GM19438 (cell line): ENCODE measurements around the gene FMN2.

Experiments used
- ATAC-seq: cut with Tn5 transposase; IDR thresholded peaks from one replicate; pipeline ENCODE4 v1.9.1; 2021; ENCODE audit warnings: low read depth; ENCODE audit not compliant: unreplicated experiment

Gene FMN2

DNA sequence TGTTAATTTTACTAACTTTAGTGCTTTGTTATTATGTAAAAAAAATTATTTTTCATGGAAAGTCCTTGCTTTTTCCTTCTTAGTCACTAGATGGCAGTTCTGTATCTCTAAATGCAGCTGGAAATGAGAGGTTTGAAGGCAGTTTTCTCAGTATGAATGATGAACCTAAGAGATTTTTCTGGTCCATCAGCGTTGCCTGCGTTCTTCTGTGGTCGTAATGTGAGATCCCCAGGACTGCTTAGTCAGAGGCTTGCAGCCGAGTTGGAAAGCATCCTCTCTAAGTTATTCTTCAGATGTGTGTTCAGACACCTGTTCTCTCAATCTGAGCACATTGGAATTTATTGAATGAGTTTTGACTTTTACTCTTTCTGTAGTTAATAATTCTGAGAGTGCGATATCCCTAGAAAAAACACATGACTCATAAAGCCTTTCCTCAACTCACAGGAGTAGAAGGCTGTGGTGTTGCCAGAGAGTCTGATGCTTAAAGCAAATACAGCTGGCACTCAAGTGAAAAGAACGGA, 99.3 kb downstream of the FMN2 start:
- no peak for ATAC-seq

GRCh38 chr1:240192851-240193250, 101.2 kb downstream of the FMN2 start:
- ATAC-seq, result no peak

GRCh38 chr1:240193679-240194078, 102.0 kb downstream of the FMN2 start:
- ATAC-seq, result no peak

DNA sequence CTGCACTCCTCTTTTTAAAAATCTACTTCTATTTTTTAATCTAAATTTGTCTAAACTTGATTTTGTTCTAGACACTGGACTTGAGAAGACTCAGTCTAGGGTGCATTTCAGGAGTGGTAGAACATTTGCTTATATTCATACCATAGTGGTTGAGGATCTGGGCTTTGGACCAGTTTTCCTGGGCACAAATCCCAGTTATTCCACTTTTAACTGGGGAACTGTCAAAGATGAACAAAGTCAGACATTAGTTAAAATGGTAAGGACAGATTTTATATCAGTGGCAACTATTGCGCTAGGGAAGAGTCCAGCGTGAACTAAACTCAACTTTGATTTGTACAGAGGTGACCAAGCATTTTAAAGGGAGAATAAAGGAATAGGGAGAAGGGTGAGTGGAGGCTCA, 102.4 kb downstream of the FMN2 start:
- no peak for ATAC-seq

GRCh38 chr1:240198376-240198775, 106.7 kb downstream of the FMN2 start:
- ATAC-seq, result no peak

DNA sequence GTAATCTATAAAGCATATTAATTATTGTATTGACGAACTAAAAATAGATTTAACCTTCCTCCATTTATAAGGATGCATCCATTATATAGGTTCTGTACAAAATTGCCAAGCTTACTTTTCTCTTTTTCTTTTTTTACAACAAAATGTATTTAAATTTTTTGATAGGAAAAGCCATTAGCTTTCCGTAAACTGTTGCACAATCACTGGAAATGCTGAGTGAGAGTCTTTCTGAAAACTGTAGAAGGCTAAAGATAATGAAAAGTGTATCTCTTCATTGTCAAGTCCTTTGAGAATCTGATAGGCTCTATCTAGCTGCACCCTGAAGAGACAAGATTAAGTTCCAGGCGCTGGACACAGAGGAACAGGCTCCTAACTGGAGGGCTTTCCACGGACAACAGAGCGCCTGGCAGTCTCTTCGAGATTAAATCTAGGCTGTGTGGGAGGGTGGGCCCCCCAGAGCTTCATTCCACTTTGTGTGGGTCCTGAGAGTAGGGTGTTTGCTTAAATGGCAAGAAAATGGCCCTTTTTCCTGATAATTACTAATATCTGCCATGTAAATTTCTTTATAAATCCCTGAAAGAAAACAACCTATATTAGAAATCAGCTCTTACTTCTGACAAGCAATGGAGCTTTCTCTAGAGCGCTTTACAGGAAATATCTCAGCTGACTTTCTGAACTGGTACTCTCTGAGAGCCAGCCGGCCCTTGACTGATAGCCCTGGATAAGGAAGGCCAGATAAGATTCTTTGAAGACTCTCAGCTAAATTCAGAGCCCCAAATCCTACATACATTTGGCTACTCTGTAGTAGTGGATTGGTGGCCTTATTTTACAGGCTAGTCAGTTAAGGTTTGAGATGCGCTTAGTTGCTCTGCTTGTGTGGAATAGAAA, 108.3 kb downstream of the FMN2 start:
- no peak for ATAC-seq

DNA sequence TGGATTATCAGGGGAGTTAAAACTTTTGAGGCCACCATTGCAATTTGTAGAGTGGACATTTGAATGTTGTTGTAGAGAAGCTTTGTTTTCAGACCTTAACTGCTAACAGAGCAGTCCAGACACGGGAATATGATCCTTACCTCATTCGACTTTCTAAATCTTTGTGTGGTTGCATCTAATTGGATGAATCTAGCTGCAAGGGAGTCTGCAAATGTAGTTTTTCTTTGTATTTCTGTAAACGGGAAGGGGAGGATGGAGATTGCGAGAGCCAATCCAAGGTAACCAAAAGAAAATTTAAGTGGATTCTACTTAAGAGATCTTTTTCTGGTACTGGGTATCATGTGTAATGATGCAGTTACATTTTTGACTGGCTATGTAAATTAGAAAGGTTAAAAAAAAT, 110.2 kb downstream of the FMN2 start:
- ATAC-seq, result no peak

- no peak for ATAC-seq
Observed at GRCh38 chr1:240207073-240207709, 115.5 kb downstream of the FMN2 start.

DNA sequence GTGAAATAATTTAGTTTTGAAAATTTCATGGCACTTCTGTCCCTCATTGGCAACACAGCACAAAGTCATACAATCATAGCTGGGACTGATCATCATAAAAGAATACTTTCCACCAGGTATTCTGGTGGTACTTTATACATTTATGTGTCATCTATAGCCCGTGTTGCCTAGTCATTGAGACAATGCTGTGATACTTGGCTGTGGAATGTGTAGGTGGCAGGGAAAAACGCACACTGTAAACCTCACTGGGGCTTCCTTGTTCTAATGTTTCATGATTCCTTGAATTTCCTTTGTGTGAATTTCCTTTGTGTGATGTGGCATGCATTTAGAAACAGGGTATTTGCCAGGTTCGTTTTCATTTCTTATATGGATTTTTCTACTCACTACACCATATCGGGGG, 118.3 kb downstream of the FMN2 start:
- ATAC-seq, result no peak

GRCh38 chr1:240212556-240212955, 120.9 kb downstream of the FMN2 start:
- ATAC-seq, result no peak

DNA sequence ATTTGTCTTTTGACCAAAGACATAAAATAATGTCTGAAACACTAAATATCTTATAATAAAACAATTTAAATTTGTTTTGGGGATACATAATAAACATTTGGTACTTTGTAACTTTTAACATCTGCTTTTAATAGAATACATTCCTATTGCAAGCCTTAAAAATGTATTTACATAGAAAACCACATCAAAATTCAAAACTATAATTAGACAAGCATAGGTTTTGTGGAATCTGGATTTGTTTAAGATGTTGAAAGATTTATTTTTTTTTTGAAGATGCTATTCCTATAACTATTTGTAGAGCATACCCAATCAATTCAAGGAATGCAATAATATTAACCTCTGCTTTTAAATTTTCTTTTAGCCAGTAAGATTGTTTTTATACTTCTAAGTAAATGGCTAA, 125.7 kb downstream of the FMN2 start:
- ATAC-seq, result no peak

- no peak for ATAC-seq
Observed at GRCh38 chr1:240219104-240219503, 127.4 kb downstream of the FMN2 start.

DNA sequence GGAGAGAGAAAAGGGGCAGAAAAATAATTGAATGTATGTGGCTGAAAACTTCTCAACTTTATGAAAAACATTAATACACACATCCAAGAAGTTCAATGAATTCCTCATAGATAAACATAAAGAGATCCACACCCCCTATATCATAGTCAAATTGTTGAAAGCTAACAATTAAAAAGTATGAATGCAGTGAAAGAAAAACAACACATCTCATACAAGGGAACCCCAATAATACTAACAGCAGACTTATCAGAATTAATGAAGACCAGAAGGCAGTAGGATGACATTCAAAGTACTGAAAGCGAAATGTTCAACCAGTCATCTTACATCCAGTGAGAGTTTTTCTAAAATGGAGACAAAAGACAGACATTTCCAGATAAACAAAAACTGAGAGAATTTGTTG, 134.4 kb downstream of the FMN2 start:
- ATAC-seq, result no peak

DNA sequence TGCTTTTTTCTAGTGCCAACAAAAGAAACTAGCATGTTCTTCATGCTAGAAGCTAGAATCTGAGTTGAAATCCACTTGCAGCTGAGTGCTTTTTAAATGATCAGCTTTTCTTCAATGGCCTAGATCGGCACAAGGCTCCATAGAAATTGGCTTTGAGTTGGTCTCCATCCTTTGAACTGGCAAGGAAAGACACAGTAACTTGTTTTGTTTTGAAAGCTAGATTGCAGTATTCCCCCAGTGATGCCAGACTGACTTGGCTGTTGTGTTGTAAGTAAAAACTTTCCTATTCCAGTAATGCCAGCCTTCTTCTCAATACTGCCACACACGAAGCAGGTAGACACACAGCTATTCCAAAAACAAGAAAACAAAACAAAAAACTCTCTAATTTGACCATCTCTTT, 139.1 kb downstream of the FMN2 start:
- ATAC-seq, result no peak

DNA sequence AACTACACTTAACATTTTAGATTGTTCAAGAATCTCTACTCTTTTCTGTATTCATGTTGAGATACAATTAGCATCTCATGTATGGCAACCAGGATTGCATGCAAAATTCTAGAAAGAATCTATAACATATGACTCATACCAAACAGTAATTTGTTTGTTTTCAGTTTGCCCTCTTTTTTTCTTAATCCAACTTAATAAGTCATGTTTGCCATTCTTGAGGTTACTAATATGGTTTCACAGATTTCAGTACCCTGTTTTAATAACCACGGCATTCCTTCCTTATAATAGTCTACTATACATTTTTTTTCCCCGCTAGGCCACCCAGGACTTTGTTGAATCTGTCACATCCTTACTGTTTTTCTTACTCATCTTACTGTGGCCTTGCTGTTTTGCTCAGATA, 140.8 kb downstream of the FMN2 start:
- no peak for ATAC-seq

GRCh38 chr1:240234485-240235210, 143.0 kb downstream of the FMN2 start:
- no peak for ATAC-seq

DNA sequence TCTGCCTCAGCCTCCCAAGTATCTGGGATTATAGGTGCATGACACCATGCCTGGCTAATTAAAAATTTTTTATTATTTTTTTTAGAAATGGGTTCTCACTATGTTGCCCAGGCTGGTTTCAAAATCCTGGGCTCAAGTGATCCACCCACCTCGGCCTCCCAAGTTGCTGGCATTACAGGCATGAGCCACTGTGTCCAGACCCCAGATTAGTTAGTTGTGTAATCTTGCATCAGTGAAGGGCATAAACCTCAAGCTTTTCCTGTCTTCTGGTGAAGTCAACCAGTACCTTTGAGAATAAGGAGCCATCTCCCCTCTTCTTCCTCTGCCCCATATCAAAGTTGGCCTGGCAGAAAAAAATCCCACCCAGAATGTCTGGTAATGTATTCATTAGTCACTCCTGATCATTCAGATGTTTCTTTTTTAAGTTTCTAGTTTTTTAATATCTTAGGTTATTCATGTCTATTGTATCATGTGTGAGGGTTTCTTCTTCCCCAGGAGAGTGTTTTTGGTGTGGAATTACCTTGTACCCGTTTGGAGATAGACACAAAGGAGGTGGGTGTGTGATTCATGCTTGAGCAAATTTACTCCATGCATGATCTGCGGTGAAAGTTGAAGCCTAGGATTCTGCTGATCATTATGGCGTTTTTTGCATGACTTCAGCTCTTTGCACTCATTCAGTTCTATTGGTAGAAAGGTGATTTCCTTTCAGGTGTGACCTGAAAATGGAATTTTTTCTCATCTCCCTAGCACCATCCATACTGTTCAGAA, 144.0 kb downstream of the FMN2 start:
- no peak for ATAC-seq

- ATAC-seq, result no peak
Observed at GRCh38 chr1:240237305-240237721, 145.6 kb downstream of the FMN2 start.

DNA sequence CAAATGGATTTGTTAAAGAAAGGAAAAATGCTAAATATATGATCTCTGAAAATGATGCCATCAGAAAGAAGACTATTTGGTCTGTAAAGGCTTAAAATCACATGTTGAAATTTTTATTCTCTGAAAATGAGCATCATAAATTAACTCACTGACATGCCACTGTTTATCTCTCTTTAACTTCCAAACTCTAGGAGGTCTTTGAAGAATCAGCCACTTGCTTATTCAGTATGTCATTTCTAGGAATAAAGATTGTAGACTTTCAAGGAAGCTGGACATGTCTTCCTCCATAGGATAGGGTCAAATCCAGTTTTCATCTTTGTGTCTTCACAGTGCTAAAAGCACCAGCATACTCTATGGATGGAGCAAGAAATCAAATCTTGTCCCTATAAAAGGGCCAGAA, 147.6 kb downstream of the FMN2 start:
- no peak for ATAC-seq

DNA sequence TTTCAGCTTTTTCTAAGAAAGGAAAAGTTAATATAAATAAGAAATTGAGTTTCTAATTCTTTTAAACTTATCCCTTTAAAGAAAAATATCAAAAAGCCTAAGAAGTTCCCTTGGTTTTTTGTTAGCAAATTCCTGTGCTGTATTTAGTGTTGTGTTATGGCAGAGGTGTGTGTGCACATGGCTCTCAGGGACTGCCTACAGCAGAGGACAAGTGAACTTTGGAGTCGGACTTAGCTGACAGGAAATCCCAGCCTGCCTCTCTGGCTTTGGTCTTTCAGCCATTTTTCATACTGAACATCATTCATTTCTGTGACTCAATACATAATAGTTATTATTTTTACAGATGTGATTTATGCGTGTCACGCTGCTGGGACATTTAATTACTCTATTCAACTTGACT, 149.6 kb downstream of the FMN2 start:
- no peak for ATAC-seq
